HG02852 (cell line): ENCODE measurements around the gene PSTPIP1.

Experiments used
- ATAC-seq: cut with Tn5 transposase; IDR thresholded peaks from one replicate; pipeline ENCODE4 v1.9.1; 2021; ENCODE audit warnings: mild to moderate bottlenecking, moderate library complexity; ENCODE audit not compliant: unreplicated experiment

PSTPIP1 gene

DNA sequence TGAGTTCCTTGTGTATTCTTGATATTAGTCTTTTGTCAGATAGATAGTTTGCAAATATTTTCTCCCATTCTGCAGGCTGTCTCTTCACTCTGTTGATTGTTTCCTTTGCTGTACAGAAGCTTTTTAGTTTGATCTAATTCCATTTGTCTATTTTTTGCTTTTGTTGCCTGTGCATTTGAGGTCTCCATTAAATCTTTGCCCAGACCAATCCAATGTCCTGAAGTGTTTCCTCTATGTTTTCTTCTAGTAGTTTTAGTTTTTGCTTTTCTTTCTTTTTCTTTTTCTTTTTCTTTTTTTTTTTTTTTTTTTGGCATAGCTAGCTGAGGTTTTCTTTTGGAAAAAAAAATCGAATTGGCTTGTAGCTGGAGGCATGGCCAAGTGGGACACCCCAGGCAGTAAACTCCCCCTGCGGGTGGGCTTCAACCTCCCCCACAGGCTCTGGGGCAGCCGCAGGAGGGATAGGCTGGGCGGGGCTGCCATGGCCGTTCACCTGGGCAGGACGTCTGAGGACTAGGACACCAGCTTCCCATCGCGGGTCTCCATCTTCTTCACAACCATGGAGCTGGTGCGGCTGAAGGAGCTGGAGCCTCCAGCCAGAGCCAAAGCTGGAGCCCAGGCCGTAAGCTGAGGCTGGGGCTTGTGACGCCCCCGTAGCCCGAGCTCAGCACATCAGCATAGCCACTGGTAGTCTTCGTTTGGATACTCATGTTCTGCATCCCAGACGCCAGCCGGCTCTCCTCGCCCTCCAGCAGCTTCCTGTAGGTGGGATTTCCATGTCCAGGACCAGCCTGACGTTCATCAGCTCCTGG lies 16.2 kb upstream of the PSTPIP1 start:
- ATAC-seq, result no peak

DNA sequence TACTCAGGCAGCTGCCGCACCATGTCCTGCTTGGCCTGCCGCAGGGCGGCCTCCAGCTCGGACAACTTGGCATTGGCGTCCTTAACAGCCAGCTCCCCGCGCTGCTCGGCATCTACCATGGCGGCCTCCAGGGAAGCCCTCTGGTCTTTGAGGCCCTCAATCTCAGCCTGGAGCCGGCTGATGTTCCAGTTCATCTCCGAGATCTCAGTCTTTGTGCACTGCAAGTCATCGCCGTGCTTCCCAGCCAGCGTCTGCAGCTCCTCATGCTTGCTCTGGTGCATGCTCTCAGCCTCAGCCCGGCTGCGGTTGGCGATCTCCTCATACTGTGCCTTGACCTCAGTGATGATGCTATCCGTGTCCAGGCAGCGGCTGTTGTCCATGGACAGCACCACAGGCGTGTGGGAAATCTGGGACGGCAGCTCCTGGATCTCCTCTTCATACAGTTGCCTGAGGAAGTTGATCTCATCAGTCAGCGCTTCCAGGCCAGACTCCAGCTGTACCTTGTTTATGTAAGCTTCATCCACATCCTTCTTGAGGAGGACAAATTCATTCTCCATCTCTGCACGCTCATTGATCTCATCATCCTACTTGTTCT lies 15.5 kb upstream of the PSTPIP1 start:
- no peak for ATAC-seq

DNA sequence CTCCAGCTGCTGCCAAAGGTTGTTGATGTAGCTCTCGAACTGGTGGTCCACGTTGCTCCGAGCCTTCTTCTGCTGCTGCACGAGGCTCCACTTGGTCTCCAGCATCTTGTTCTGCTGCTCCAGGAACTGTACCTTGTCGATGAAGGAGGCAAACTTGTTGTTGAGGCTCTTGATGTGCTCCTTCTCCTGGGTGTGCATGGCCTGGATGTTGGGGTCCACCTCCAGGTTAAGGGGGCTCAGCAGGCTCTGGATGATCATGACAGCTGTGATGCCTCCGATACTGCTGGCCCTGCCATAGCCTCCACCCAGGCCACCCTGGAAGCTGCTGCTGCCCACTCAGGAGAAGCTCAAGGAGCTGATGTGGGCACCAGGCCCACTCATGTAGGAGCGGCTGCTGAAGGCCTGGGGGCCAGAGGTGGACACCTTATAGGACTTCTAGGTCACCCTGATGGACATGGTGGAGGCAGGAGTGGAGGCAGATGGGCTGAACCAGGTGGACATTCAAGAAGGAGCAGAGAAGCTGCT lies 14.9 kb upstream of the PSTPIP1 start:
- ATAC-seq, result no peak

DNA sequence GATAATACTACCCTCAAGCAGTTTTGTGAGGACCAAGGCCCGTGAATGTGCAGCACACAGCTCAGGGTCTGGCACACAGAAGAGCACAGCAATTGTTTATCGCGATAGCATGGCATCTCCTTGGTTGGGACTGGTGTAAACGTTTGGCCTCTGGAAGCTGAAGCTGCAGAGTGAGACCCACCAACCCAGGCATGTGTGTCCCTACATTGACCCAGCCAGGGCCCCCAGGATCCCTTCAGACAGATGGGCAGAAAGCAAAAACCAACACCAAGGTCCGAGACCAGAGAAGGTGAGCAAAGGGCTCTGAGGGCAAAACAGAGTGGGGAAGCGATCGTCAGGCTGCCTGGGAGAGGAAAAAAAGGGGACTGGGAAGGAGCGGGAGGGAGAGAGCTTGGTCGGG lies 12.6 kb upstream of the PSTPIP1 start:
- ATAC-seq, result no peak

DNA sequence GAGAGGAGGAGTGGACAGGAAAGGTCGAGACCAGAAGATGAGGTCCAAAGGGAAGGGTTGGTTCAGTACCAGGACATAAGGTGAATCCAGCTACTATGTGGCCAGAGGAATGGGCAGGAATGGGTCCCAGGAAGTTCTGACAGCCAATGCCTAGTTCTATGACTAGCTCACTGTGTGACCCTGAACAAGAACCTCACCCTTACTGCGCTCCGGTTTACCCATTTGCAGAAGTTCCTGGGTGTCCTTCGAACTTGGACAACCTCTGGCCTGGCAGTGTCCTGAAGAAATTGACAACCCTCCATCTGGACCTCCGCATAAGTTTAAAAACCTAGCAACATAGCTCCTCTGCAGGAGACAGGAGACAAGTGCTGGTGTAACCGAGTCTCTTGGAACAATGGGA lies 12.2 kb upstream of the PSTPIP1 start:
- no peak for ATAC-seq

DNA sequence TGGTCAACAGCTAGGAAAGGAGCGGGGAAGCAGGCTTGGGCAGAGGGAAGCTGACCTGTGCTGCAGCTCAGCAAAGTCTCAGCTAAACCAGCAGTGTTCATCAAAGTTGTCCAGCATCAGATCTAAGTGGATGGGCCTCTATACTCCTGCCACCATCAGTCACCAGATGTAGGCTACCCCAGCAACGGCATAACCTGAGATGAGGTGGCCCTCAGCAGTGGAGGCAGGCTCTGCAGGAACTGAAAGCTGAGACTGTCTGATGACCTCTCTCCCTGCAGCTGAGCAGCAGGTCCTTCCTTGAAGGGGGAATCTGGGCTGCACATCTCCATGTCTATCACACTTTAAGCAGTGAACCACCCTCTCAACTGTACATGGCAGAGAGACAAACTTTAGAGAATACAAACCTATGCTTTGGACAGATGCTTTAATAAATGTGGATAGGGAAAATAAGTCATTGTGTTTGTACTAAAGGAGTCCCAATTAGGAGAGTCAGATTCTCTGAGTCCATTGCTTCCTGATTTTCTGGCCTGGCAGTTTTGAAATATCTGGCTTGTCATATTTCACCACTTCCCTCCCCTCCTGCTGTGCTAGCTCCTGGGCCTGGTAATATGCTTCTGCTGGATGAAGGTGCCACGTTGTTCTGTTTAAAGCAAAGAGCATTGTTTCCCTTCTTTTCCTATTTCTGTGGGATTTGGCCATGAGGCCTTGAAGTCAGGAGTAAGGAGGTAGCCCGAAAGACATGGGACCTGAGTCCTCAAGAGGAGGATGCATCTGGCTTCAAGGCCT lies 11.1 kb upstream of the PSTPIP1 start:
- ATAC-seq, result no peak

DNA sequence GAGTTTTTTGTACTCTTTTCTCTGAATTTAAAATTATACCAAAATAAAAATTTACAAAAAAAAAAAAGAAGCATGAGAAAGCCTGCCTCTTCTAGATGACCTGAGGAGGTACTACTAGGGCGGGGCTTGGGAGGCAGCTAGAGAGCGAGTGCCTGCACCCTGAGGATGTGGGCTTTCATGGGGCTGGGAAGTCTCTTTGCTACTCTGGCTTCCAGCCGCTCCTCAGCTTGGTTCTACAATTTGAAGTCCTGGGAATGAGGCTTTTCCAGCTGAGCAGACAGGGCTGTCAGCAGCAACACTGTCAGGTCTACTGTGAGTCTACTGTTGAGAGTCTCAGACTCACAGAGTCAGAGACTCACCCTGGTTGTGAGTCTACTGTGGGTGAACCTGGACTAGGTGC lies 8.2 kb upstream of the PSTPIP1 start:
- no peak for ATAC-seq

DNA sequence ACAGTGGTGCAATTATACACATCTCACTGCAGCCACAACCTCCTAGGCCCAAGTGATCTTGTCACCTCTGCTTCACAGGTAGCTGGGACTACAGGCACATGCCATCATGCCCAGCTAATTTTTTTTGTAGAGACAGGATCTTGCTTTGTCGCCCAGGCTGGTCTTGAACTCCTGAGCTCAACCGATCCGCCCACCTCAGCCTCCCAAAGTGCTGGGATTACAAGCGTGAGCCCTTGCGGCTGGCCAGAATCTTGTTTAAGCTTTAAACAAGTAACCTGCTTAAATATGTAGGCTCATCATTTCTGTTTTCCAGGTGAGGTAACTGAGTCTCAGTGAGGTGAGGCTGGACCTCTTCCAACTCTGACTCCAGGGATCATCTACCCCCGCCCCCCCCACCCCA lies 7.7 kb upstream of the PSTPIP1 start:
- ATAC-seq, result no peak

DNA sequence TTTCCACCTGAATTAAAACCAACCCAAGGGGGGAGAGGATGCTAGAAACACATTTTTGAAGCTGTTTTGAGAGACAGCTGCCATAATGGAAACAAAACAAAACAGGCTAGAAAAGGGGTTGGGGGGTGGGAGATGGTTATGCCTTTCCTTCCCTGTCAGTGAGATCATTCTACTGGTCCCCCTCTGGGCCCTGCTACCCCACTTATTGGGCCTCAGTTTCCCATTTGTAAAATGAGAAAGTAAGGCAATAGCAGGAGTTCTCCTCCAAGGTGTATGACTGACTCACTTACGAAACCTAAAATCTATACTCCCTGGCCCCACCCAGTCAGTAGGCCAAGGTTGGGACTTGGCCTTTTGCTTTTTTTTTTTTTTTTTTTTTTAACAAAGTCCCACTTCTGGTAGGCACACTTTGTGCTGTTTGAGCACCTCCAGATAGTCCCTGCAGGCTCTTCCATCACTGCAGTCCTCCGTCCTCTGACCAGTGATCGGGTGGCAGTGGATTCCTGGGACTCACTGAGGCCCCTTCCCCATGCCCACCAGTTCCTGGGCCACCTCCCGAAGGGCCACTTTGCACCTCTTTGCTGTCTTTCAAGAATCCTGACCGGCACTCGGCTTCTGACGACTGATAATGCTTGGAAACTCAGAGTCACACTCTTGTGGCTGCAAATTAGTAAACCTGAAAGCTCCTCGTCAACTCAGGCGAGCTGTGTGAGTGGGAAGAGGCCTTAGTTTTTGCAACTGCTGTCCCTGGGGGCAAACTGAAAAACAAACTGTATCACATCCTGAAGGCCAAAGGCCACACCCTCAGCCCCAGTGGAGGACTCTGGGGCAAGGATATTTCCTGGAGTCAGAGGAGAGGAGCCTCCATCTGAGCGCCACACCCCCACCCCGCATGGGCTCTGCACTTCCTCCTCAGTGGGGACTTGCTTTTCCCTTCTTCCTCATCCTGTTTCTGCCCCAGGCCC lies 6.7 kb upstream of the PSTPIP1 start:
- peak; percentile 91 for ATAC-seq

DNA sequence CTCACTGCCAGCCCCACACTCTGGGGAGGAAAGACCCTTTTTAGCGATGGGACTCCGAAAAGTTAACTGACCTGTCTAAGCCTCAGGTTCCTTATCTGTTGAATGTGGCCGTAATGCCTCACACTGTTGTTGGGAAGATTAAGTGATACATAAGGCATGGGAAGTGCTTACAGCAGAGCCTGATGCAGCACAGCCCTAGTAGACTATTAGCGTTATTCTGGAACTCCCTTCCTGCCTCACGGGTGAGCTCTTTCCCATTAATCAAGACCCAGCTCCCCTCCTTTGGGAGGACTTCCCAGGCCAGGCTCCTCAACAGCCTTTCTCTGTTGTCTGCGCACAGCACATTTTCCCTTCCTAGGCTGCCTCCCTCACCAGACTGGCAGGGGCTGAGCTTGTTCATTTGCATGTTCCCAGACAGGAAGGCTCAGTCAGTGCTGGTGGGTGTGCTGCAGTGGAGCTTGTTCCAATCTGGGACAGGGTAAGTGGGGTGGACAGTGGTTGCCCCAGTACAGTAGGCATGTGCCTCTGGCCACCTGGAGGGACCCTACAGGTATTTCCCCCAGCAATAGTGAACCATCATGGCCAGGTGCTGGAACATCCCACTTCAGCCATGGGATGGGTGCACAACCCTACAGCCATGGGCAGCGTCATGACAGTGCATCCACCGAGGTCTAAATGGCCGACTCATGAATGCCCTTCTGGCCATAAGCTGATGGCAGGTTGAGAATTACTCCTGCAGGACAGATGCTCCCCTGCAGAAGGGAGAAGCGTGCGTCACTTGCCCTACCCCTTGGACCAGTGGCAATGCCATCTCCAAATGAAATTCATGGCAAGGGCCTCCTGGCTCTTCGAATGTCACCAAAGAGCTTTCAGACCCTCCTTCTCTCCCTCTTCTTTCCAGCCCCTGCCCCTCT lies 5.8 kb upstream of the PSTPIP1 start:
- ATAC-seq, result no peak

DNA sequence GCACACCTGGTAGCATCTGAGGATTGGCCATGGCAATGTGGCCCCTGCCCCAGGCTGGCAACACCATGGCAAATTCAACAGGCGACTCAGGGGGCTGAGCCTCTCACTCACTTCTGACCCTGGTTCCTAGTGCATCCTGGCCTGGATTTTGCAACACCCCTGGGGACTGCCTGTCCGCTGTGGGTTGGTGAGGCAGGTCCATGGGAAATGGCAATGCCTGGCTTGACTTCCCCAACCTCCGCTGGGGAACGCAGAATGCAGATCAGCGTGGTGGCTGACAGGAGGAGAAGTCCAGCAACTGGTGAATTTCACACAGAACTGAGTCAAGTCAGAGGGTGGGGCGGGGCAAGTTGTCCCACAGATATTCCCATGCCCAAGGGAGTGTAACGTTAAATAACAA lies 3.9 kb upstream of the PSTPIP1 start:
- no peak for ATAC-seq

DNA sequence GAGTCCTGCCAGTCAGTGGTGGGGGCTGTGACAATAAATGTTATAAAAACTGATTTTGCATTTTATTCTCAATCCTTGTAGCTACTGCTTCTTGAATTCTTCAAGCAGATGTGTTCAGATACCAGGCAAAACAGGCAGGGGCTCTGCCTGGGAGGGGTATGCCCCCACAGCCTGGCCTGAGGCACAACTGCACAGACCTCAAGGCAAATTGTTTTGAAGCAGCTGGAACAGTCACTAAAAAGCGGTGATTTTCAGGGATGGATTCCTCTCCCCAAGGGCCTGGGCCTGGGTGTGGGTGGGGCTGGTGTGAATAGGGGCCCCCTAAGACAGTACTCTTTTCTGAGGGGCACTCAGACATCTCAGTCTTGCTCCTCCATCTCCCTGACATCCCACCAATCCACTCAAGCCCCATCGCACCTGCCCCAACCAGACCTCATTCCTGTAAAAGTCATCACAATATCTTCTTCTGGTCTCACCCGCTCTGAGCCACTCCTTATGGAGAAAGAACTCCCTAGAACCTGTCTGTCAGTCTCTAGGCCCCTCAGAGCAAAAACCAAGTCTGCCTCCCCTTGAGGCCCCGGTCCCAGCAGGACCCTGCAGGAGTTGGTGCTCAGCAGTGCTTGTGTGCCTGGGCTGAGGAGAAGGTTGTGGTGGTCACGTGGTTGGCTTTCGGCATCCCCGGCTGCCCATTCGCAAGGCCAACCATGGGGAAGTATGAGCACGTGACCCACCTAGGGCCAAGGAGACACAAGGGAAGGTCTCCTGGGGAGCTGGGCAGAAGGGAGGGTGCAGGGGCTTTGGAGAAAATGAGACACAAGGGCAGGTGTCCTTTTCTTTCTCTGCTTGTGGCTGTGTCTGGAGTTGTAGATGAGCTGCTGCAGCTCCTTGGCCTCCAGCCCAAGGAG lies 2.9 kb upstream of the PSTPIP1 start:
- no peak for ATAC-seq

DNA sequence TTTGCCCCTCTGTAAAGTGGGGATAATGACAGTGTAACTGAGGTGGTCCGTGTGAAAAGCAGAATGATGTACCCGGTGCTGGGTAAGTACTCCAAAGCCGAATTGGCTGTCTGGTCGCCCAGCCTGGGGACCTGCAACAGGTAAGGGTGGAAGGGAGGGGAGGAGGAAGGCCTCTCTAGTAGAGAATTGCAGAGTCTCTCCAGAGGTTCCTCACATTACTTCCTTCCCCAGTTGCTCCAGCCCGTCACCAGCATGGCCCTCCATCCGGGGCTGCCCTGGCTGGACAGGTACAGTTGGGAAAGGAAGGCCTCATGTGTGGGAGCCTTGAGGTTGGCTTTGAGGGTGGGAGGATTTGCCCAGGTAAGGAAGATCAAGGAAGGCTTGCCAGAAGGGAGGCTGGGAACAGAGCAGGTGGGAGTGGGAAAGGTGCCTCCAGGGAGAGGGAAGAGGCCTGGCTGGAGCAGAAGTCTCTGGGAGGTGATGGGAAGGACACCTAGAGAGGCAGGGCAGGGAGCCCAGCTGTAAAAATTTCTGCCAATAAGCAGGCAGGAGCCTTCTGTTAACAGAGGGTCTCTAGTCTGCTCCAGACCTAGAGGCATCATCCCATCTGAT lies 1.7 kb upstream of the PSTPIP1 start:
- ATAC-seq, result no peak

DNA sequence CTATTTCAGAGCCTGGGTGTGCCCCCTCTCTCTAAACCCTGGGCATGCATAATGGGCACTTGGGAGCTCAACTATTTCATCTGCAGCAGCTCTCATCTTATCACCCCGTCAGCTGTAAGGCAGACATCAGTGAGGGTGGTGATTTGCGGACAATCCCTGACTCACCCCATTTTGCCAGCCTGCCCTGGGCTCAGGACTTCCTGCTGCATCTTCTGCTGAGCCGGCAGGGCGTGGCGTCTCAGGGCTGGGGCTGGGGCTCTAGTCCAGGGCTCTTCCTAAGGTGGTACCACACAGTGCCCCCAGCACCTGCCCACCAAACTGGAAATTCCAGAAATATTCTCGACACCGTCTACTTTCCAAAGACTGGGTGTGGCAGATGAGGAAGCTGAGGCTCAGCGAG lies 925 bp upstream of the PSTPIP1 start:
- ATAC-seq, result no peak

DNA sequence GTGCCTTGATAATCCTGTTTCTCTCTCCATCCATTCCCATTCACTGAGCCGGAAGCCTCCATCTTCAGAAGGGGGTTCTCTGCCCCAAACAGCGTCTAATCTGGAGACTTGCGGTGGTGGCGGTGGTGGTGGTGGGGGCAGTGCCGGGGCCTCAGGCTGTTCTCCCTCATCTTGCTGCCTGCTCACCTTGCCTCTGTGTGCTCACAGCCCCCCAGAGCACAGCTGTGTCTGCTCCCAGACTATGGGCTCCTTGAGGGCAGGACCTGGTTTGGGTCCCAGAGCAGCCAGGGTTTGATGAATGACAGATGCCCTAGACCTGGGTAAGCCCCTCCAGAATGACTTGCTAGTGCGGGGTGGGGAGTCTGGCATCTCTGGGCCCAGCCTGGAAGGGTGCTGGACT lies 430 bp upstream of the PSTPIP1 start:
- ATAC-seq, result no peak

DNA sequence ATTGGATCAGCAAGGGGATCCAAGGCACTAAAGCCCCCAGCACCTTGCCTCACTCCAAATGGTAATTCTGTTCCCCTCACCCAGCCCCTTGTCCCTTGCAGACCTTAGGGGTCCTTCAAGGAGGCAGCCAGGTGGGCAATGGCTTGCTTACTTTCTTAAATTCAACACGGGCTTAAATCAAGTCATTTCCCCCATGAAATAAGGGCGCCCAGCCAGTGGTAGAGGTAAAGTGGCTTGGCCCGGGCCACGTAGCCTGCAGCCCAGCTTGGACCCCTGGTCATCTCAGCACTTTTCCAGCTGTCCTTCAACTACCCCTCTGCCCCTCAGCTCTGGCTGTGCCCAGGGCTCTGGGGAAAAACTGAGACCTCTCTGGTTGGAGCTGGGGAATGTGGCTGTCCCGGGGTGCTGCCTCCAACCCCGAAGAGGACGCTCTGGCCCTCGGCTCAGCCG lies 1.2 kb downstream of the PSTPIP1 start:
- ATAC-seq, result no peak

DNA sequence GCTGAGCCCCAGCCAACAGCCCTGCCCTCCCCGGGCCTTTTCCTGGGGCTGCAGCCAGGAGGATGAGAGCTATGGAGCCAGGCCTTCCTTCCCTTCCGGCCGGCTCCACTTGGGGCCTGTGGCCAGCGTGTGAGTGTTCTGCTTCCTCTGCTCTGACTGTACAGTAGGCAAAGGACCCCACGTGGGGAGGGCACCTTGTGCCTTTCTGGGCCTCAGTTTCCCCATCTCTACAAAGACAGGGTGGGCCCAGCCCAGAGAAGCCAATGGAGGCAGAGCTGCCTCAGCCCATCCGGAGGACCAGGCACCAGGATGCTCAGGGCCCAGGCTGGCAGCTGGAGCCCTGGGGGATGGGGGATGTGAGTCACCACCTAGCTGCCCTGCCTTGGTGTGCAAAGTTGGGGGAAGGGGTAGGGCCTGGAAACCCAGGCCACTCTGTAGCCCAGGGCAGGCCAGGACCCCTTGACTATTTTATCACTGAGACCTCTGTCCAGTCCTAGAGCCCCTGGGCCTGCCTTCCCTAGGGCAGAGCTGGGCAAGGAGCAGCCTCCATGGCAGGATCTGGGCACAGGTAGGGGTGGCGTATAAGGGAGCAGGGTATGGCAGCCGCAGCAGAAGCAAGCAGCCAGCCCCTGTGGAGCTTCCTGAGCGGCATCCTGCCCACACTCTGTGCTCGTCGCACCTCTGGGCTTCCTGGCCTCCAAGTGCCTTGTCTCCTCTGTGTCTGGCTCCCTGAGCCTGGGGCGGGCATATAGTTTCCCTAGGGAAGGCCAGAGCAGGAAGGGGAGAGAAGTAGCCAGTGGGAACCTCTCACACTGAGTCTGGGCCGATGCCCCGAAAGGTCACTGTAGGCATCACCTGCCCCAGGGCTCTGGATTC lies 1.8 kb downstream of the PSTPIP1 start:
- ATAC-seq, result no peak
